ENCODE measurements around the gene SEC23IP.
"Not testable (repeated sequence)": the region's sequence is repeated elsewhere in the genome, so short reads cannot be mapped to it uniquely, and the experiment has no call there.

Gene SEC23IP

GRCh38 chr10:119883901-119884611 is 8.5 kb upstream of the SEC23IP start:
- not testable (repeated sequence) for DNase-seq

DNA sequence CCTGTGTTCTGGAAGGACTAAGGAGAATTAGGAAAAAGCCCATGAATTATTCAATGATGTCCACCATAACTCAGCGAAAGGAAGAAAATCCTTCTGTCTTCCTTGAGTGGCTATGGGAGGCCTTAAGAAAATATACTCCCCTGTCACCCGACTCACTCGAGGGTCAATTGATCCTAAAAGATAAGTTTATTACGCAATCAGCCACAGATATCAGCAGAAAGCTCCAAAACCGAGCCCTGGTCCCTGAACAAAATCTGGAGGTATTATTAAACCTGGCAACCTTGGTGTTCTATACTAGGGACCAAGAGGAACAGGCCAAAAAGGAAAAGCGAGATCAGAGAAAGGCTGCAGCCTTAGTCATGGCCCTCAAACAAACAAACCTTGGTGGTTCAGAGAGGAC is 6.5 kb upstream of the SEC23IP start:
- not testable (repeated sequence) for DNase-seq

DNA sequence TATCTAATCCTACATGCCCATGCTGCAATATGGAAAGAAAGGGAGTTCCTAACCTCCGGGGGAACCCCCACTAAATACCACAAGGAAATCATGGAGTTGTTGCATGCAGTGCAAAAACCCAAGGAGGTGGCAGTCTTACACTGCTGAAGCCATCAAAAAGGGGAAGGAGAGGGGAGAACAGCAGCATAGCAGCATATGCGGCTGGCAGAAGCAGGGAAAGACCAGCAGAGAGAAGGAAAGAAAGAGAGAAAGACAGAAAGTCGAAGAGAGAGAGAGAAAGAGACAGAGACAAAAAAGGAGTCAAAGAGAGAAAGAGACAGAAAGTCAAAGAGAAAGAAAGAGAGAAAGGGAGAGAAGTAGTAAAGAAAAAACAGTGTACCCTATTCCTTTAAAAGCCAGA is 3.8 kb upstream of the SEC23IP start:
- DNase-seq: peak; percentile 20

DNA sequence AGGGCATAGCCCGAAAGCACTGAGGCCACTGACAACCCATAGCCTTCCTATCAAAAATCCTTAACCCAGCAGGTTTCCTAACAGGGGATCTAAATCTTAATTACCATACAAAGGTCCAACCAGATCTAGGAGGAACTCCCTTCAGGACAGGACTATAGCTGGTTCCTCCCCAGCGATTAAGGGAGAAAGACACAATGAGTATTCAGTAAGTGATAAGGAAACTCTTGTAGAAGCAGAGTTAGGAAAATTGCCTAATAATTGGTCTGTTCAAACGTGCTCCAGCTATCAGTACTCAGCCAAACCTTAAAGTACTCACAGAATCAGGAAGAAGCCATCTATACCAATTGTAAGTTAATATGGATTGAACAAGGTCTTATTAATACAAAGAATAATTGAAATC is 3.3 kb upstream of the SEC23IP start:
- peak; percentile 25 for DNase-seq

GRCh38 chr10:119890307-119890706 is 2.2 kb upstream of the SEC23IP start:
- DNase-seq: not testable (repeated sequence)

DNA sequence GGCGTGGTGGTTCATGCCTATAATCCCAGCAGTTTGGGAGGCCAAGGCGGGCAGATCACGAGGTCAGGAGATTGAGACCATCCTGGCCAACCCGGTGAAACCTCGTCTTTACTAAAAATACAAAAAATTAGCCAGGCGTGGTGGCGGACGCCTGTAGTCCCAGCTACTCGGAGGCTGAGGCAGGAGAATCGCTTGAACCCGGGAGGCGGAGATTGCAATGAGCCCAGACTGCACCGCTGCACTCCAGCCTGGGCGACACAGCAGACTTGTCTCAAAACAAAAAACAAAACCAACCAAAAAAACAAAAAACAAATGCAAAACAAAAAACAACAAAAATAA is 712 bp upstream of the SEC23IP start:
- DNase-seq: not testable (repeated sequence)

DNA sequence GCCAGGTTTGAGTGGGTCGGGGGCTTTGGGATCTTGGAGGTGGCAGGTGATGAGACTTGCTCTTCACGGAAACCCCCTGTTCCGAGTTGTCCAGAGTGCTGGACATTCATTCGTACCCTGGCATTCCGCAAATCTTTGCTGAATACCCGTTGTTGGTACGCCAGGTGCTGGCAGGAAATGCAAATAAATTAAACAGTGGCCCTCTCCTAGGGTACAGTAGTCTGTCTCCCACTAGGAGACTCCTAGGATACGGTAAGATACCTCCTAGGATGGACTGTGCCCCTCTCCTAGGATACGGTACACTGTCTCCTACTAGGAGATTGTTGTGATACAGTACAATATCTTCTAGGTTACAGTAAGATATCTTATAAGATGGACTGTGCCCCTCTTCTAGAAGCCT is 544 bp downstream of the SEC23IP start:
- no peak for DNase-seq

GRCh38 chr10:119893845-119894427 is 1.4 kb downstream of the SEC23IP start:
- no peak for DNase-seq

- DNase-seq: peak; percentile 93
Observed at GRCh38 chr10:119896061-119896655, 3.6 kb downstream of the SEC23IP start.

- no peak for DNase-seq
Observed at GRCh38 chr10:119896937-119897770, 4.6 kb downstream of the SEC23IP start.

GRCh38 chr10:119898577-119898976 is 6.0 kb downstream of the SEC23IP start:
- no peak for DNase-seq

- DNase-seq: no peak
Observed at GRCh38 chr10:119903946-119904666, 11.6 kb downstream of the SEC23IP start.

DNA sequence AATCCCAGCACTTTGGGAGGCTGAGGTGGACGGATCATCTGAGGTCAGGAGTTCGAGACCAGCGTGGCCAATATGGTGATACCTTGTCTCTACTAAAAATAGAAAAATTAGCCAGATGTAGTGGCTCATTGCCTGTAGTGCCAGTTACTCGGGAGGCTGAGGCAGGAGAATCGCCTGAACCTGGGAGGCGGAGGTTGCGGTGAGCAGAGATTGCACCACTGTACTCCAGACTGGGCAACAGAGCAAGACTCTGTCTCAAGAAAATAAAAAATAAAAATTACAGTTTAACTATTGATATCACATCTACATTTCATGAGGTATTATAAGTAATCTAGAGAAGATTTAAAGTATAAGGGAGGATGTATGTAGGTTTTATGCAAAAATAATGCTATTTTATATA is 15.2 kb downstream of the SEC23IP start:
- not testable (repeated sequence) for DNase-seq

DNA sequence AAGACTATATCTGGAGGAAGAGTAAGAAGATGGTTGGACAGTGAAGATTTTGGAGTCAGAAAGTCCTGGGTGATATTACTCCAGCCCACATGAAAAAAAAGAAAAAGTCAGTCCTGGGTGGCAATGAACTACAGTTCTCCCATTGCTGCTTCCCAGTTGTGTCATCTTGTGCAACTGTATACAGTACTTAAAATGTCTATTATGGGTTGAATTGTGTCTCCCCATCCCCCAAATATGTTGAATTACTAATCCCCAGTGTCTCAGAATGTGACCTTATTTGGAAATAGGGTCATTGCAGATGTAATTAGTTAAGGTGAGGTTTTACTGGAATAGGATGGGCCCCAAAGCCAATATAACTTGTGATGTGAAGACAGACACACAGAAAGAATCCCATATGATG is 15.6 kb downstream of the SEC23IP start:
- no peak for DNase-seq

- no peak for DNase-seq
Observed at GRCh38 chr10:119910689-119911088, 18.2 kb downstream of the SEC23IP start.

DNA sequence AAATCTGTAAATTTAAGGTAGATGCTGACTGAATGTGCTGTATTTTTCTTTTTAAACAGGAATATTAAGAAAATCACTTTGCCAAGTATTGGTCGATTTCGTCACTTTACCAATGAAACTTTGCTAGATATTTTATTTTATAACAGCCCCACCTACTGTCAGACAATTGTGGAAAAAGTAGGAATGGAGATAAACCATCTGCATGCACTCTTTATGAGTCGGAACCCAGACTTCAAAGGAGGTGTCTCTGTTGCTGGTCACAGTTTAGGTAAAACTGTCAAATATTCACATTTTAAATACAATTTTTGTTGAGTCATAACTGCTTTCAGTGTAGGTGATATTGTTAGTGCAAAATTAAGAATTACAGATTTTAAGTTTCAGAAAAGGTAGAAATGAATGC is 25.2 kb downstream of the SEC23IP start:
- DNase-seq: peak; percentile 24

- DNase-seq: no peak
Observed at GRCh38 chr10:119919271-119919670, 26.7 kb downstream of the SEC23IP start.

DNA sequence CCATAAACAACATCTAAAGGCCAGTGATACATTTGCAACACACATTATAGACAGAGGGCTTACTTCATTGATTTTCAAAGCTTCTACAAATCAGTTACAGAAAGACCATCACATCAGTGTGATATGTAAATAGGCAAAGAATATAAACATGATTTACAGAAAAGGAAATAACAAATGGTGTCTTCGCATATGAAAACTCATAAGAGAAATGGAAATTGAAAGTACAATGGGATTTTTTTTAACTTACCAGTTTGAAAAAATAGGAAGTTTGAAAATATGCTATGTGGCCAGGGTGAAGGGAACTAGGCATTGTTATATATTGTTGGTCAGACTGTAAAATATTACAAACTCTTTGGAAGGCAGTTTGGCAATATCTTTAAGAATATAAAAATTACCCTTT is 27.3 kb downstream of the SEC23IP start:
- peak; percentile 31 for DNase-seq

DNA sequence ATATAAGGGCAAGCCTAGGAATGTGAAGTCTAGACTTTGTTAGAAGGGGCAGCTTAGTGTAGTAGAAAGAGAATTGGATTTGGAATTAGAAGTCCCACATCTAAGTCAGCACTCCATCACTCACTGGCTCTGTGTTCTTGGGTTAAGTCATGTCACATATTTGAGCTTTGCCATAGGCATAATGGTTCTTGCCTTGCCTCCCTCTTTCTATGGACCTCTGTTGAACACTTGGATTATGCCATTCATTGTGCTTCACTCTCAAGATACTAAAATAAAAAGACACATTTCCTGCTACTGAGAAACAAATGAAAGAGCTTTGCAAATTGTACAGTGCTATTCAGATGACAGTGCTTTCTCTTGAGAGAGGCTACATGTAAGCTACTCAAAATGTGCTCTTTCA is 35.9 kb downstream of the SEC23IP start:
- no peak for DNase-seq

DNA sequence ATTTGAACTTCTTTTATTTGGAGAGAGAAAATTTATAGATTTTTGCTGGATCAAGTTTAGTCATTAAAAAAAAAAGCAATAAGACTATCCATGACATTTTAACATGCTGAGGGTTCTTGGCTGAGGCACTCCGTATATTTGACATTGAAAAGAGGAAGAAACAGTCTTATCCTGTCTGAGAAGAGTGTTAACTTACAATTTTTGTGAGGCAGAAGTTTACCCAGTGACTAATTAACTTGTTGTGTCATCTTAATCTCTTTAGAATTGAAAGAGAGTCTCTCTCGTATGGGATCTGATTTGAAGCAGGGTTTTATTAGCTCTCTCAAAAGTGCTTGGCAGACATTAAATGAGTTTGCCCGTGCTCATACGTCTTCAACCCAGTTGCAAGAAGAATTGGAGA is 39.3 kb downstream of the SEC23IP start:
- no peak for DNase-seq

DNA sequence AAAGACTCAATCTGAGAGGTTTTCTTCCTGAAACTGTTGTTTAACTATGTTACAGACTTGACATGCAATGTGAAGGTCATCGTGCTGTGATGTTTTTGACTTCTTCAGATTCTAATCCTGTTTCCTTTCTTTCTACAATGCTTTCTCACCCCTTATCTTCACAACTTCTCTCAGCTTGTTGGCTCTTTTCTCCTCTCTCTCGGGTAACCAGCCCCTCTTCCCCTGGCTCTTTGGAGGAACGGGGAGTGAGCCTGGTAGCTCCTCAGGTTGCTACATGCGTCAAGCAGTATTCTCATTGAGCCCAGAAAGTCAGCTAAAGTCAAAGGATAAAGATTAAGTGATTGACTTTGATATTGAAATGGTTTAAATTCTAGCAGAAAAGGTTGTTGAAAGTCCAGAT is 40.1 kb downstream of the SEC23IP start:
- no peak for DNase-seq

- DNase-seq: peak; percentile 51
Observed at GRCh38 chr10:119933179-119933578, 40.6 kb downstream of the SEC23IP start.

DNA sequence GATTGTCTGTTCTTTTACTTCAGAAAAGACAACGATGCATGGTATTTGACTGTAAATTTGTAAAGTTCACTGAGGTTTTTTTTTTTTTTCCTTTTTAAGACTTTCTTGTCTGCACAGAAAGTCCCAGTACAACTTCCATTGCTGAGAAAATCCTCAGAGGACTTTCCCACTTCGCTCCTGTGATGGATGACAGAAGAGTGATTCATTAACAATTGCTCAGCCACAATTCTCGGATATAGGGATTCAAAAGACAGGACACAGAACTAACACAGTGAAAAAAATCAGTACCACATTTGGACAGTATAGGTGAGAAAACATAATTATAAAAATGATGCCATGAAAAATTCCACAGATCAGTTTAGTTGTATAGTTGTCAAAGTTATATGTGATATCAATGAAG is 48.0 kb downstream of the SEC23IP start:
- no peak for DNase-seq
